ENCODE measurements around the gene NDUFB10. TPM values are rescaled to one million over a fixed set of nuclear protein-coding genes. Genes with fewer than 3 reads are reported as not detected.

NDUFB10 gene
- total and polyA plus RNA-seq, 2 experiments from 2014 or later = 291 to 518 TPM

GRCh38 chr16:1914084-1914608 is 45.2 kb upstream of the NDUFB10 start:
- Histone ChIP-seq H3K36me3 (no peaks in the 10 kb centered on the region), H3K27ac (no peak overlapping the region), H3K27me3 (peaks cover 52% of the 10 kb centered on the region), H3K4me1 (ENCODE audit: low read depth) (peaks cover 8% of the 10 kb centered on the region), H3K4me3 (no peak overlapping the region), H3K9me3 (ENCODE audit: low read depth) (no peaks in the 10 kb centered on the region)
- DNase-seq (ENCODE audit: low read depth in 1 of 2, low spot score in 1 of 2) = no peak
- no peak for TF ChIP-seq CTCF (IDR thresholded peaks at IDR 0.05; ENCODE audit: low read depth, low read length)

DNA sequence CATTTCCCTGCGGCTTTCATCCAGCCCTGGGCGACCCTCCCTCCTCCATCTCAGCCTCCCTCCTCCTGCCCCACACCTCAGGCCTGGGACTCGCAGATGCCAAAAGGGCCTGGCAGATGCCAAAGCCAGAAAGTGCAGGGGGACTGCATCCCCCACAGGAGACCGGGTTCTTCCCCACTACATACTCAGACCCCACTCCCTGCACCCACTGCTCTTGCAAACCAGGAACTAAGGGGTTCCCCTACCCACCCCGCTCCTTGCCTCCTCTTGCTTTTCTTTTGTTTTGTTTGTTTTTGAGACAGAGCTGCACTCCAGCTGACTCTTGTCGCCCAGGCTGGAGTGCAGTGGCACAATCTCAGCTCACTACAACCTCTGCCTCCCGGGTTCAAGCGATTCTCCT is 44.4 kb upstream of the NDUFB10 start:
- Histone ChIP-seq H3K9me3 (ENCODE audit: low read depth) (no peaks in the 10 kb centered on the region), H3K27ac (no peak overlapping the region), H3K27me3 (peaks cover 60% of the 10 kb centered on the region), H3K4me1 (ENCODE audit: low read depth) (peaks cover 8% of the 10 kb centered on the region), H3K4me3 (no peak overlapping the region), H3K36me3 (no peaks in the 10 kb centered on the region)
- DNase-seq (ENCODE audit: low read depth in 1 of 2, low spot score in 1 of 2) = no peak
- TF ChIP-seq CTCF (IDR thresholded peaks at IDR 0.05; ENCODE audit: low read depth, low read length) = no peak

- TF ChIP-seq CTCF (IDR thresholded peaks at IDR 0.05; ENCODE audit: low read depth, low read length) = no peak
- H3K9me3 ChIP-seq (ENCODE audit: low read depth) = no peaks in the 10 kb centered on the region
Measured at GRCh38 chr16:1915732-1916639, 43.4 kb upstream of the NDUFB10 start.

DNA sequence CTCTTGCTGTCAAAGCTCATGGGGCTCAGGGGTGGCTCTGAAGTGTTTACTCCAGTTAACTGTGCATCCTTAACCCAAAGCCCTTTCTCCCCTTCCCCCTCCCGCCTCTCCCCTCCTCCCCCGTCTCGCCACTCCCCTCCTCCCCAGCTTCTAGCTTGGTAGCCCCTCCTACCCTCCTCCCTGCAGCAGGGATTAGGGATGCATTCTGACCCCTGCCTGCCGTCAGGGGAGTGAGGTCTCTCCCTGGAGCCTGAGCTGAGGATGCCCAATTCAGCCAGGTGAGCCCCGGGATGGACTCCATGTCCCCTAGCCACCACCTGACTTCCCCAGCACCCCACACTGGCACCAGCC is 42.7 kb upstream of the NDUFB10 start:
- TF ChIP-seq CTCF (IDR thresholded peaks at IDR 0.05; ENCODE audit: low read depth, low read length) = no peak

More at GRCh38 chr16:1915732-1916639, 43.4 kb upstream of the NDUFB10 start:
- Histone ChIP-seq H3K4me3 (no peak overlapping the region), H3K27ac (no peak overlapping the region), H3K27me3 (peaks cover 70% of the 10 kb centered on the region), H3K36me3 (no peaks in the 10 kb centered on the region), H3K4me1 (ENCODE audit: low read depth) (peaks cover 8% of the 10 kb centered on the region)
- no peak for DNase-seq (ENCODE audit: low read depth in 1 of 2, low spot score in 1 of 2)

GRCh38 chr16:1917056-1917664 is 42.2 kb upstream of the NDUFB10 start:
- H3K4me3 ChIP-seq = no peak overlapping the region

More for the DNA sequence above, 42.7 kb upstream of the NDUFB10 start:
- Histone ChIP-seq H3K27me3 (peaks cover 77% of the 10 kb centered on the region), H3K4me1 (ENCODE audit: low read depth) (peaks cover 8% of the 10 kb centered on the region), H3K9me3 (ENCODE audit: low read depth) (no peaks in the 10 kb centered on the region), H3K36me3 (no peaks in the 10 kb centered on the region), H3K27ac (no peak overlapping the region), H3K4me3 (no peak overlapping the region)
- no peak for DNase-seq (ENCODE audit: low read depth in 1 of 2, low spot score in 1 of 2)

More at GRCh38 chr16:1917056-1917664, 42.2 kb upstream of the NDUFB10 start:
- Histone ChIP-seq H3K27me3 (peaks cover 82% of the 10 kb centered on the region), H3K9me3 (ENCODE audit: low read depth) (no peaks in the 10 kb centered on the region), H3K36me3 (no peaks in the 10 kb centered on the region), H3K4me1 (ENCODE audit: low read depth) (peaks cover 8% of the 10 kb centered on the region), H3K27ac (no peak overlapping the region)
- DNase-seq (ENCODE audit: low read depth in 1 of 2, low spot score in 1 of 2) = no peak
- TF ChIP-seq CTCF (IDR thresholded peaks at IDR 0.05; ENCODE audit: low read depth, low read length) = no peak

Data from cardiac muscle cell (in vitro differentiated cells and primary cell).